RWPE1 (cell line): Measurements from ENCODE around the gene CHAD.

Experiments
- CTCF ChIA-PET: fragments of 350-600 bp; sonication (Branson Sonifier 250); formaldehyde crosslinking; extraction: SDS; loops from one replicate; lab custom pipeline; 2021; lab: Yijun Ruan, JAX
- POLR2A ChIA-PET: fragments of 400-600 bp; formaldehyde crosslinking; extraction: SDS; loops from one replicate; lab custom pipeline; 2020; ENCODE audit warnings: antibody characterized with exemption; ENCODE audit not compliant: low non-redundant PET; lab: Yijun Ruan, JAX
- DNase-seq: peaks from one replicate; pipeline ENCODE4 v3.0.0; 2012; ENCODE audit warnings: low spot score
- H3K27ac ChIP-seq: fragments of 450-650 bp; 2 replicates; pipeline ENCODE4 v1.5.1; 2017
- TF ChIP-seq, protein P1 (sequence below): fragments of 450-650 bp; conservative IDR thresholded peaks from 2 replicates; pipeline ENCODE4 v1.5.1; 2017; ENCODE audit warnings: low read depth, mild to moderate bottlenecking

The CHAD gene

DNA sequence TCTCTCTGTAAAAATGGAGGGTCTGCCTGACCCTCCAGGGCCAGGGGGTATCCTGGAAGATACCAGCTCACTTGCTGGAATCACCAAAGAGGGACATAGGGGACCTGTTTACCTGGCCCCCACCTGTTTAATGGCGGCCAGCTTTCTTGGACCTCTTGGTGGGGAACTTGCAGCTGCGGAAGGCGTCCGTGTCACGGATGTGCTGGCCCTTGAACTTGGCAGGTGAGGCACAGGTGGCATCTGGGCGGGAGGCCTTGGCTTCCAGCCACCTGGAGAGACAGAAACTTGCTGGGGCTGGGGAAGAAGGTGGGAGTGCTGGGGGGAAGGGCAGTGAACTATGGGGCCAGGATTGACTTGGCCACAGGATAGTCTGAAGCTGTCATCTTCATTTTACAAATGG lies 3.5 kb downstream of the CHAD start:
- TF ChIP-seq, protein P1, sequence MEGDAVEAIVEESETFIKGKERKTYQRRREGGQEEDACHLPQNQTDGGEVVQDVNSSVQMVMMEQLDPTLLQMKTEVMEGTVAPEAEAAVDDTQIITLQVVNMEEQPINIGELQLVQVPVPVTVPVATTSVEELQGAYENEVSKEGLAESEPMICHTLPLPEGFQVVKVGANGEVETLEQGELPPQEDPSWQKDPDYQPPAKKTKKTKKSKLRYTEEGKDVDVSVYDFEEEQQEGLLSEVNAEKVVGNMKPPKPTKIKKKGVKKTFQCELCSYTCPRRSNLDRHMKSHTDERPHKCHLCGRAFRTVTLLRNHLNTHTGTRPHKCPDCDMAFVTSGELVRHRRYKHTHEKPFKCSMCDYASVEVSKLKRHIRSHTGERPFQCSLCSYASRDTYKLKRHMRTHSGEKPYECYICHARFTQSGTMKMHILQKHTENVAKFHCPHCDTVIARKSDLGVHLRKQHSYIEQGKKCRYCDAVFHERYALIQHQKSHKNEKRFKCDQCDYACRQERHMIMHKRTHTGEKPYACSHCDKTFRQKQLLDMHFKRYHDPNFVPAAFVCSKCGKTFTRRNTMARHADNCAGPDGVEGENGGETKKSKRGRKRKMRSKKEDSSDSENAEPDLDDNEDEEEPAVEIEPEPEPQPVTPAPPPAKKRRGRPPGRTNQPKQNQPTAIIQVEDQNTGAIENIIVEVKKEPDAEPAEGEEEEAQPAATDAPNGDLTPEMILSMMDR: no peak
- POLR2A ChIA-PET: interaction anchor here (0.6 kb wide), 1 partner anchor 249 kb away, joined by 3 read pairs; no protein-coding TSS in a partner anchor
- CTCF ChIA-PET: interaction anchor here (0.7 to 1.4 kb wide), 2 partner anchors 67 to 84 kb away, joined by 4 read pairs; partner anchors contain the start of gene LRRC59
- H3K27ac ChIP-seq: no peak overlapping the region
- DNase-seq: no peak

DNA sequence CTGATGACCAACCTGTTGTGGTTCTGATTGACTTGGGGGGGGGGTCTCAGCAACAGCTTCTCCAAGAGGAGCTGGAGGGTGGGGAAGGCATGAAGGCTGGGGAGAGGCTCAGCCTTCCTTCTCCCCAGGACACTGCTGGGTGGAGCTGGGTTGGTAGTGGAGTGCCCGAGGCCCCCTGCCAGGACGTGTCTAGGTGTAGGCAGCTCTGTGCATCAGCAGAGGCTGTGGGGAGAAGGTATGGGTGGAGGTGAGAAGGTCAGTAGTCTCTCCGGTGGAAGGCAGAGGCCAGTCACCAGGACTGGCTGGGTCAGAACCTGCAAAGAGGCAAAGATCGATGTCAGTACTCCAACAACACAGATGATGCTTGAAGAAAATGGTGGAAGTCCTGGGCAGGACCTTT lies 3.9 kb downstream of the CHAD start:
- DNase-seq: no peak
- POLR2A ChIA-PET: interaction anchor here (0.6 kb wide), 1 partner anchor 249 kb away, joined by 3 read pairs; no protein-coding TSS in a partner anchor
- H3K27ac ChIP-seq: no peak overlapping the region
- CTCF ChIA-PET: interaction anchor here (0.7 to 1.4 kb wide), 2 partner anchors 67 to 84 kb away, joined by 4 read pairs; partner anchors contain the start of gene LRRC59
- TF ChIP-seq, protein P1: no peak

- CTCF ChIA-PET: interaction anchor here (1.4 kb wide), 1 partner anchor 66 kb away, joined by 4 read pairs; the partner anchor contains the start of gene LRRC59
- POLR2A ChIA-PET: no interaction called here
- no peak overlapping the region for H3K27ac ChIP-seq
- no peak for DNase-seq
- TF ChIP-seq, protein P1: no peak
Observed at GRCh38 chr17:50464121-50464520, 4.6 kb downstream of the CHAD start.

DNA sequence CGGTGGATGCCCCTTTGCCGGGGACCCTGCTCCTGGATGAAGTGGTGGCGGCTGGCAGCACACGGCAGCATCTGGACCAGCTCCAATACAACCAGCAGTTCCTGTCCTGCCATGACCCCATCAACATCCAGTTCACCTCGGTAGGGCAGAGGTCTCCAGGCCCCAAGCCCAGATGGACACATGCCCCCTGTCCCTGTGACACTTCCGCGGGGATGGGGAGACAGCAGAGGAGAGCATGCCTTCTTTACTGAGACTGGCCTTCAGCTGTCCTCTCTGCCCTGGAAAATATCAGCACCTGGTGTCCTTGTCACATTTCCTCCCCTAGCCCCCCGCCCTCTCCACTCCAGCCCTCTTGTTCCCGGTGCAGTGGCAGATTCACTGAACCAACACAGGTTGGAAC lies 6.2 kb downstream of the CHAD start:
- no peak for DNase-seq

GRCh38 chr17:50461550-50462132 lies 7.0 kb downstream of the CHAD start:
- ChIA-PET CTCF (no interaction called here), POLR2A (no interaction called here)
- H3K27ac ChIP-seq: no peak overlapping the region
- DNase-seq: no peak
- TF ChIP-seq, protein P1: no peak

More for the DNA sequence above, 6.2 kb downstream of the CHAD start:
- CTCF ChIA-PET: no interaction called here
- TF ChIP-seq, protein P1: no peak
- H3K27ac ChIP-seq: no peak overlapping the region
- POLR2A ChIA-PET: no interaction called here

GRCh38 chr17:50460831-50461526 lies 7.7 kb downstream of the CHAD start:
- no peak overlapping the region for H3K27ac ChIP-seq
- POLR2A ChIA-PET: no interaction called here
- TF ChIP-seq, protein P1: no peak
- DNase-seq: no peak
- CTCF ChIA-PET: interaction anchor here (0.7 to 1.6 kb wide), 2 partner anchors 64 to 554 kb away, joined by 3 to 6 read pairs; partner anchors contain the start of gene LRRC59
